Bronchial epithelial cell (primary cell): ENCODE data around the gene FOXRED1. TPM values are rescaled to one million over a fixed set of nuclear protein-coding genes. Genes with fewer than 3 reads are reported as not detected.

Experiments used
- DNase-seq: peaks from one replicate; pipeline ENCODE4 v3.0.0-alpha.2; 2010; ENCODE audit warnings: low read depth
- FAIRE-seq: peaks from 2 replicates; lab custom pipeline; 2011; peaks lifted over from hg19 to GRCh38; lab: Jason Lieb, UNC
- H3K27me3 ChIP-seq: 2 replicates; pipeline ENCODE4 v1.5.1; 2011; ENCODE audit warnings: low read length; ENCODE audit not compliant: control insufficient read depth, insufficient read depth
- H3K36me3 ChIP-seq: 2 replicates; pipeline ENCODE4 v1.5.1; 2011; ENCODE audit warnings: low read length; ENCODE audit not compliant: control insufficient read depth, insufficient read depth
- H3K4me3 ChIP-seq: 2 replicates; pipeline ENCODE4 v1.5.1; 2011; ENCODE audit warnings: mild to moderate bottlenecking, low read depth, low read length, control low read depth
- CTCF ChIP-seq: IDR thresholded peaks from 2 replicates; pipeline ENCODE4 v1.5.1; 2011; ENCODE audit warnings: mild to moderate bottlenecking, moderate library complexity, low read length, control low read depth, inconsistent platforms; ENCODE audit not compliant: insufficient read depth, severe bottlenecking
- total RNA-seq: library from RNA; depleted of rRNA; stranded (reverse); fragments of >200 nt; gene quantifications from 2 replicates; pipeline ENCODE4 v1.2.1, GENCODE V29; 2014

FOXRED1 gene
- total RNA-seq, 1 donor from 2014 or later = 16.8 TPM

- peak within 1 kb of the TSS; percentile 56 for H3K4me3 ChIP-seq
- peaks cover 2% of the 10 kb centered on the region for H3K36me3 ChIP-seq
- no peaks in the 10 kb centered on the region for H3K27me3 ChIP-seq
- FAIRE-seq (no peak), DNase-seq (no peak)
- TF ChIP-seq CTCF = no peak
Measured at GRCh38 chr11:126282736-126283591, 14.0 kb downstream of the FOXRED1 start, which contains the start of gene TIRAP. TSS of gene TIRAP (plus strand) at chr11:126283093. CDS start at chr11:126290895, 7,802 bp downstream.

DNA sequence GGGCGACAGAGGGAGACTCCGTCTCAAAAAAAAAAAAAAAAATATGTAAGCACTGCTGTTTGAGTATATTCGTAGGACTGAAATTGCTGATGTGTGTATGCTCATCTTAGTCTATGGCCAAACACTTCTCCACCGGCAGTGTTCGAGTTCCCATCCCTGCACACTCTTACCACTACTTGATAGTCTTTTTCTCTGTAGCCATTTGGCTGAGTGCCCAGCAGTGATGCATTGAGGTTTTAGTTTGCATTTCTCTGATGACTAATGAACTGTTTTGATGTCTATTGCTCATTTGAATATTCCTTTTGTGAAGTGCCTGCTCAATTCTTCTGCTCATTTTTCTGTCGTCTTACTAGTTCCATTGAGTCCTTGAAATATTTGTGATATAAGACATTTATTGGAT lies 15.9 kb downstream of the FOXRED1 start:
- no peak for TF ChIP-seq CTCF
- Histone ChIP-seq H3K27me3 (no peaks in the 10 kb centered on the region), H3K4me3 (no peak overlapping the region), H3K36me3 (peaks cover 2% of the 10 kb centered on the region)
- FAIRE-seq (no peak), DNase-seq (peak; percentile 95)

- no peaks in the 10 kb centered on the region for H3K27me3 ChIP-seq
- no peak overlapping the region for H3K4me3 ChIP-seq
- no peak for FAIRE-seq
- H3K36me3 ChIP-seq = peaks cover 3% of the 10 kb centered on the region
- no peak for DNase-seq
- TF ChIP-seq CTCF = no peak
Measured at GRCh38 chr11:126288237-126288636, 19.3 kb downstream of the FOXRED1 start.

DNA sequence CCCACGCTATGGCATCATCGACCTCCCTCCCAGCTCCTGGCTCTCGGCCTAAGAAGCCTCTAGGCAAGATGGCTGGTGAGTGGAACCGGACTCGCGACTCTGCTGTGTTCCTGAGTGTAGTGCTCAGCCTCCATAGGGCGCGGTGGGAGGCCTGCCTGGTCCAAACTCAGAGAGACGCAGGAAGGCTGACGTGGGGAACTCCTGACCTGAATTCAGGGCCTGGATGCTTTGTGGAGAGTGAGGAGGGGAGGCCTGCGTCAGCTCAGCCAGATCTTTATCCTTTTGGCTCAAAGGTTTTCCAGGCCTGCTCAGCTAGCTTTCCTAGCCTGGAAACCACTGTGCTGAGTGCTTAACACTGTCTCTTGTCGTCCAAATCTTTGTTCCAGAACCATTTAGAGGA lies 21.9 kb downstream of the FOXRED1 start:
- Histone ChIP-seq H3K27me3 (no peaks in the 10 kb centered on the region), H3K36me3 (peaks cover 3% of the 10 kb centered on the region), H3K4me3 (no peak overlapping the region)
- no peak for DNase-seq
- TF ChIP-seq CTCF = no peak
- no peak for FAIRE-seq

GRCh38 chr11:126293726-126294125 lies 24.8 kb downstream of the FOXRED1 start:
- DNase-seq (no peak), FAIRE-seq (no peak)
- TF ChIP-seq CTCF = no peak
- H3K36me3 ChIP-seq = peaks cover 1% of the 10 kb centered on the region
- H3K27me3 ChIP-seq = no peaks in the 10 kb centered on the region
- H3K4me3 ChIP-seq = no peak overlapping the region
